SU-DHL-6 (cell line): ENCODE measurements around the gene SUV39H2.

ENCODE experiments used
- CTCF ChIP-seq: fragments of 200-600 bp; sonication (generic); IDR thresholded peaks from one replicate; pipeline ENCODE4 v1.5.1; 2017; ENCODE audit warnings: antibody characterized with exemption, mild to moderate bottlenecking, low read length, moderate library complexity; ENCODE audit not compliant: insufficient read depth, poor library complexity, severe bottlenecking
- EZH2phosphoT487 ChIP-seq: fragments of 200-600 bp; sonication (generic), shearing (Covaris generic); conservative IDR thresholded peaks from 2 replicates; pipeline ENCODE4 v1.6.1; 2018; ENCODE audit warnings: mild to moderate bottlenecking, antibody characterized with exemption, low read length, moderate library complexity, mixed read lengths

GRCh38 chr10:14891151-14891550 lies 12.5 kb downstream of the SUV39H2 start:
- TF ChIP-seq CTCF (no peak), EZH2phosphoT487 (no peak)
